NCI-H1417 treated with DMSO at 0.1 percent for 48 hours (cell line): ENCODE measurements around the gene CELF4.

Experiments
- DNase-seq: peaks from one replicate; lab custom pipeline; 2025; lab: John Stamatoyannopoulos, UW

Gene CELF4

DNA sequence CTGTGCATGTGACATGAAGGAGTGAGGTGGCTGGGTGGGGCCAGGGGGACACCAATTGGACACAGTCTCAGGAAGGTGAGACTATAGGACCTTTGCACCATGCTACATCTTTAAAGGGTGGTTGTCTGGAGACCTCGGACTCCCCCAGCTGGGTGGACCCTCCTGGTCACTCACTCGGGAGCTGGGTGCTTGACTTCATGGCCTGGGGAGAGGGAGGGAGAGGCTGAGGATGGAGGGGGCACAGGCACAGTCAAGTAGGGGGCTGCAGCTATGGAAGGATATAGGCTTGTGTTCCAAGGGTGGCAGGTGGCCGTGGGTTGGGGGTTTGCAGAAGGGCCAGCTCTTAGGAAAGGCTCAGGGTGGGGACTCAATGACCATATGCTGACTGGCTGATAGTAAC, 7.1 kb upstream of the CELF4 start:
- no peak for DNase-seq

DNA sequence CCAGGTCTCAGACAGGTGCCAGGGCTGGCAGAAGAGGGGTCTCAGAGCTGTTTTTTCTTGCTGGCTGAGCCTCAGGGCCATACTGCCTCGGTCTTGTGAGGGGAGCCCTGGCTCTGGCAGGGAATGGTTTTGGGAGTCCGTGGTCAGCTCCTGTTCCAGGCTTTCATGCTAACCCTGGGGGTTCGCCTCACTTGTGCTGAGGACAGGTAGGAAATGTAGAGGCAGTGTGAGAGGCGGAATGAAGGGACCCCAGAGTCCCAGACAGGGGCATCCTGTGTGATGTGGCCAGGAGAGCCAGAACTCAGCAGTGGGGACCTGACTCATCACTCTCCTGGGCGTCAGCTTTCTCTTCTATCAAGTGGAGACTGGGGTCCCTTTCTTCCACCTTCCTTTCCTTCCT, 5.7 kb upstream of the CELF4 start:
- no peak for DNase-seq

DNA sequence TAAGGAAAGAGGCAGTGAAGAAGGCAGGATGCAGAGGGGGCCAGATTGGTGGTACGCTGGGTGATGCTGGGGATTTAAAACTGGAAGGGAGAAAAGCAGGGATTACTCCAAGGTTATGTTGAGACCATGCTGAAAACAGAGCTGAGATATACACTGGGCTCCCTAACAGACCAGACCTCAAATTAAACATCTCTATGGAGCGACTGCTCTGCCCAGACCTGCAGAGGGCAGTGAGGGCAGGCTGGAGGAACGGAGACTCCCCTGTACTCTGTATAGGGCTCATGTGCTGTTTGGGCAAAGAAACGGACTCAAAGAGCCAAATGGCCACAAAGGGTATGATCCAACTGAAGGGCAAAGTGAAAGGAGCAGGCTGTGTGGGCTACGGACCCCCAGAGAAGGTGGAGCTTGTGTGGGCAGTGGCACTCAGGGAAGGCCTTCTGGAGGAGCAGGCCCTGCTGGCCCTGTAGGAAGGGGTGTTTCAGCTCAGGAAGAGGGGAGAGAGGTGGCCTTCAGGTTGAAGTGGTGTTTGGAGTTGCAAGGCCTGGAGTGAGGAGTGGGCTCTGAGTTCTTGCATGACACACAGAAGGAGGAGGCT, 4.8 kb upstream of the CELF4 start:
- no peak for DNase-seq

DNA sequence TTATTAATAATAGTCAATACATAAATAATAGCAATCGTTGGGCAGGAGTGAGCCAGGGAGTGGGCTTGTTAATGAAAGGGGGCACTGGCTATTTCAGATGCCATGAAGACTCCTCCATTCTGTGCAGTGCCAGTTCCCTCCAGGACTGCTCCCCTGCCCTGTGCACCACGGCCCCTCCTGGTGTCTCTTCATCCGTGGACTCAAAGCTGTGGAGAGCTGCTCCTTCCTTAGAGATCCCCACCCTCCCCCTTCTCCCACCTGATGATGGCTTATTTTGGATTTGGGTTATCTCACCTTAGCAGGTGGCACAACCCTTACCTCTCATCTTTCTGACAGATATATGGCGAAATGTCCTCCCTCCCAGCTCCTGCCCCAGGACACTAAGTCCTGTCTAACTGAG, 3.1 kb upstream of the CELF4 start:
- no peak for DNase-seq

DNA sequence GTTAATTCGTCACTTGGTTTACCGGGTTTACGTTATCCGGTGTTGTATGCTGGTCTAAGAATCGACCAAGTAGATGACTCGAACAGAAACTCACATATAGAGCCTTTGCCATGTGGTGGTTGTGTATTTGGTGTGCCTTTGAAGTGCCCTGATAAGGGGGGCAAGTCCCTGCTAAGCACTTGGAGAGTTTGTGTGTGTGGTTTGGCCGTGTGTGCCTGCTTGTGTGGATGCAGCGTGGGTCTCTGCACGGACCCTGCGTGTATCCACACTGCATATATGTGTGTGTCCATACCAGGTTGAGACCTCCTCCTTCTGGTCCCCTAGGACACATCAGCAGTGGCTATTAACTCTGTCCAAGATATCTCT, 2.4 kb upstream of the CELF4 start:
- no peak for DNase-seq

DNA sequence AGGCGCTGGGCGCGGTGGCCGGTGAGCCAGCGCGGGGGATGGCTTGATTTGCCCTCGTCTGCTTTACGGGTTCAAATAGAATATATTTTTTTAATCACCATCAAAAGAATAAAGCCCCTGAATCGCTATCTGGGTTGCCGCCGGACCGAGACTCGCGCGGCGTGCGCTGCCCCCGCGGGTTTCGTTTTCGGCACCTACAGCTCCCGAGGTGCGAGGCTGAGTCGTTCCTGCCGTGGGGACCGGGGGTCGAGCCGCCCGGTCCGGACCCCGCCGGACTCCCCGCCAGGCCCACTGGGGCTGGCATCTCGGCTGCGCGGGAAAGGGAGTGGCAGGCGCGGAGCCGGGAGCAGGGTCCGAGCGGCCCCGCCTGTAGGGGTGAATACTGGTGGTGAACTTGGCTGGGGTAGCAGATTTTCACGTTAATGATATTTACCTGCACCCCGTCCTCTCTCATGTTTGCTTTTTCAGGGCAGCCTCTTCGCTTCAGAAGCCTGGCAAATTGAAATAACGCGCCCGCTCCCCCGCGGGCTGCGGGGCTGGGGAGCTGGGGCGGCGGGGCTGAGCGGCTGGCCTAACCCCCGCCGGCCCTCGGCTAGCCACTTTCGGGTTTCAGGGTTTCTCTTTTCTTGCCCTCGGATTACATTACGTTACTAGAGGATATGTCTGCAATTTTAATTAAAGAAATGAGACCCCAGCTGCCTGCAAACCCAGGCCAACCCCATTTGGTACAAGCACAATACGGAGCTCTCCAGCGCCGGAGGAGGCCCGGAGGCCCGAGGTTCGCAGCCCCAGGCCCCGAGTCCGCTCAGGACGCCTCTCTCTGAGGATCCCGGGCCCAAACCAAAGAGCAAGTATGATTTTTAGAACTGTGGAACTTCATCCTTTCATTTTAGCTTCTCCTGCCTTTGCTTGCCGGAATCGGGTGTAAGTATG, 1.7 kb upstream of the CELF4 start:
- no peak for DNase-seq

GRCh38 chr18:37566479-37567060, 972 bp upstream of the CELF4 start:
- DNase-seq, result peak; percentile 43

DNA sequence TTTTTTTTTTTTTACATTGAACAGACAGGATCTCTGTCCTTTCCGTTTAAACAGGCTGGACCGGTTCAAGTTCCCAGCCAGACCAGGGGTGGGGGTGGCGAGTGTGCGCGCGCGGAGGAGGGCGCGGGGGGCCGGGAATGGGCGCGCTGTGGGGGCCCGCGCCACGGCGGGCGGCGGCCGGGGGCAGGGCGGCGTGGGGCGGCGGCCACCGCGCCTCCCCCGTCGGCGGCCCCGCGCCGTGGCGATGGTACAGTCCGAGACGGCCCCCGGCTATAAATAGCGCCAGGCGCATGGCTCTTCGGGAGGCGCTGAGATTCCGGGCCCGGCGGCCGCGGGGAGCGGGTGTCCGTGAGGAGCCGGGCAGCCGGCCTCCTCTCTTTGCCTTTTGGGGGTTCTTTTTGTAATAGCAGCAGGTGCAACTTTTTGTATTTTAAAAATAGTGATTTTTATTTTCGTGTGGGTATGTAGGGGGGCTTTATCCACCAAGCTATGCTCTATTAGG, 430 bp upstream of the CELF4 start:
- DNase-seq, result peak; percentile 84

DNA sequence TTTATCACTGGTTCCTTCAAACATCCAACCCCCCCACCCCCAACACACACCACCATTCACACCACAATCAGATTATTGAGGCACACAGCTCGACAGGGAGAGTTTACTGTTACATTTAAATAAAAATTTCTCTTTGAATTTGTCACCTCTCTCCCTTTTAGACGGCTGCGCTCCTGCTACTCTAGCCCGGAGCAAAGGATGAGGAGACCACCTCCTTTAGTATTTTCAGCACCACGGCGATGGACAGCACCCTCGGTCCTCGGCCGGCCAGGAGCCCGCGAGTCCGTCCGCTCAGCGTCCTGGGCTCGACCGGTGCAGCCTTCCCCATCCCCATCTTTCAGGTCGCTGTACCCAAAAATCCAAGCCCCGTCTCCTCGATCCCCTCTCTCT, 892 bp downstream of the CELF4 start:
- no peak for DNase-seq

DNA sequence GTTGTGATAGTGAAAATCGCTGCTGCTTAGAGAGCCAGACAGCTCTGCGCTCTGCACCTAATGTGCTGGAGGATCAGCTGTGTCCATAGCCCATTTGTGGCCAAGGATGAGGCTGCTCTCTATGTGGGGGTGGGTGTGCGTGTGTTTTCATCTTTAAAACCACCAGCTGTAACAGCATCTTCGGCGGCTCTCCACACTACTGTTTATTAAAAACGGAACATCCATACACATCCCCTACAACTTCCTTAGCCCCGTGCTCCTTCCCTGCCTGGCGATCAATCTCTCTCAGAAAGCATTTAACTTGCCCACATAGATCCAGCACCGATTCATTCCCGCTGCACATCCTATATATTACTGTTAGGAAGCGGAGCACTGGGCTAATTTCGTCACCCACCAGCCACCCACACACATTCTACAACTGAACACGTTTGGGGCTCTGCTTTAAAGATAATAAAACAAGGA, 1.6 kb downstream of the CELF4 start:
- no peak for DNase-seq

DNA sequence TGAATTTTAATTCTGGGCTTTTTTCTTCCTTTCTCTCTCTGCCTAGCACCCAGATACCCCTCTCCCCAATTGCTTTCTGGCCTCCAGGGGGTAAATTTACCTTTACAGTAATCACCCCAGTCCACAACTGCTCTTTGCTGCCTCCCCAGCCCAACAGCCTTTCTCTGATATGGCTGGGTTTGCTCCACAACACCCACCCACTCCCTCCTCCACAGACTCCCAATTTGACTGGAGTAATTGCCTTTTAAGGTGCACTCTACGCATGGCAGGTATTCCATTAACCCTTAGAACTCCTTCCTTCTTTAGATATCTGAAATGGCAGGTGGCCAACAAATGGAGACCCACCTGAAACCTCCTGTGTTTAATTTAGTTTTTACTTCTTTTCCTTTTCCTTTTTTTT, 3.6 kb downstream of the CELF4 start:
- no peak for DNase-seq

- DNase-seq, result no peak
Observed at GRCh38 chr18:37560003-37560402, 5.6 kb downstream of the CELF4 start.

DNA sequence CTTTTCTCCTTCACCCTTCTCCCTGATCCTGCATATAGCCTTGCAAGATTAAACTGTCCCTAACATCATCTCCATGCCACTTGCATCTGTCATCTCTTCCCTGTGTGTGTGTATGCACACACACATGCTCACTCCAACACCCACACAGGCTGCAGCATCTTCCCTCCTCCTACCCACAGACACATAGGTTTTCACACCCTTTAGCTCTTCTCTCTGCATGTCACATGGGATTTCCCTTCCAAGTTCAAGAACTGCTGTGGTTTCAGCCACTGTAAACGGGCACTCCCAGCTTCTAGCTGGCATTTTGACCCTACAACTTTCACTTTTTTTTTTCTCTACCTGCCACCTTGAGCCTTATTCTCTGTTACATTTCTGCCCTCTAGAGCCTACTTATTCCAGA, 6.4 kb downstream of the CELF4 start:
- DNase-seq, result no peak

GRCh38 chr18:37554399-37554787, 11.2 kb downstream of the CELF4 start:
- no peak for DNase-seq

- DNase-seq, result no peak
Observed at GRCh38 chr18:37553633-37554398, 11.8 kb downstream of the CELF4 start.

DNA sequence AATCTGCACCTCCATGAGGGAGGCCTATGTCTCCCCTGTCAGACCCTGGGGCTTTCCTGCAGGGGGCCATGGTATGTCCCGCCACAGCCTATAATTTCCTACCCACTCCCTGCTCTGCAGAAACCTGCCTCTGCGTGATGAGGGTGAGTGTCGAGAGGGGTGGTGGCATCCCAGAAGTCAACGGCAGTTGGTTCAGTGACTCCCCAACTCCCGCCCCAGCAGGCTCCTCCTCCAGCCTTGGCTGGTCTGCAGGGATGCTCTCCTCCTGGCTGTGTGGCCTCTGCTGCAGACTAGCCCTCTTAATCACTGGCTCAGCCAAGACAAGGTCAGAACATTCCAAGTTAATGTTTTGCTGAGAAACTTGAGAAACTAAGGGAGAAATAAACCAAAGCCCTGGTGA, 13.3 kb downstream of the CELF4 start:
- no peak for DNase-seq

DNA sequence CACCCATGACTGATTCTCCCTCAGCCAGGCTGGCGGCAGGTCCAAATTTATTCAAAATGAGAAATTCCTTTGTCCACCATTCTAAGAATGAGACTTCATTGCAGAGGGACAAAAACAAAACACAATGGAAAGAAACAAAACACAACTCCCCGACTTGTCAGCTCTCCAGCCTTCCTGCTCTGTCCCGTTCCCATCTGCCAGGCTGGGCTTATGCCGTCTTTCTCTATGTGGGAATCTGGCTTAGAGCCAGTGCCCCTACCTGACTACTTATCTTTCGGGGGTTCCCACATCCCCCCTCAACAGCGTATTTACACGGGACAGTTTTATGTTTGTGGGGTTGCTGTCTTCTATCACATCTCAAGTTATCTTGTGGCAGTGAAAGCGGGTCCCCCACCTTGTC, 13.8 kb downstream of the CELF4 start:
- DNase-seq, result no peak

- DNase-seq, result no peak
Observed at GRCh38 chr18:37551249-37551648, 14.3 kb downstream of the CELF4 start.

GRCh38 chr18:37550118-37550875, 15.3 kb downstream of the CELF4 start:
- no peak for DNase-seq

DNA sequence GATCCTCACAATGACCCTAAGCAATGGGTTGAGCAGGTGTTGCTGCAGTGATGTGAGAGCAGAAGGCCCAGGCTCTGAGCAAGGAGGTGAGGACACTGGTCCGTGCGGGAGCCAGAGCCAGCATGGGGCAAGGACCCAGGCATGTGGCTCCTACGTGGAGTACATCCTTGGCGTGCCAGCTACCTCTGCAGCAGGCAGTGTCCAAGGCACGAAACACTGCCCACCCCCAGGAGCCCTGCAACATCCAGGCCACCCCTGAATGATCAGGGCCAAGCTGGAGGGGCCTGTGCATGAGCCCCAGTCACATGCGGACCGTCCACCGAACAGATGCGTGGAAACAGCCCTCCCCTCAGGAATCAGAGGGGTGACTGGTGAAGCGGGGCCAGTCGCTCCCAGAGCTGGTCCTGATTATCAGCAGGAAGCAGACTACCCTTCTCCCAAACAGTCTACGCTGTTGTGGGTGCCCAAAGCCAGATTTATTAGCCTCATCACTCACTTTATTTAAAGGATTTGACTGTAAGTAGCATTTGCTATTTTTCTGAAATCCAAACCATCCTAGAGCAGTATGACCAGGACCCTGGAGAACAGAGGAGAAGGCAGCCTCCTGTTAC, 16.8 kb downstream of the CELF4 start:
- DNase-seq, result no peak

GRCh38 chr18:37547196-37547827, 18.3 kb downstream of the CELF4 start:
- DNase-seq, result no peak
